Cerebellar nuclear complex (tissue), 1 donor: ENCODE measurements around the gene ST6GAL1.
"Not testable (repeated sequence)": the region's sequence is repeated elsewhere in the genome, so short reads cannot be mapped to it uniquely, and the experiment has no call there.

Experiments used
- DNase-seq, 2 experiments: peaks; one replicate each; lab custom pipeline; 2025; lab: John Stamatoyannopoulos, UW

The ST6GAL1 gene

DNA sequence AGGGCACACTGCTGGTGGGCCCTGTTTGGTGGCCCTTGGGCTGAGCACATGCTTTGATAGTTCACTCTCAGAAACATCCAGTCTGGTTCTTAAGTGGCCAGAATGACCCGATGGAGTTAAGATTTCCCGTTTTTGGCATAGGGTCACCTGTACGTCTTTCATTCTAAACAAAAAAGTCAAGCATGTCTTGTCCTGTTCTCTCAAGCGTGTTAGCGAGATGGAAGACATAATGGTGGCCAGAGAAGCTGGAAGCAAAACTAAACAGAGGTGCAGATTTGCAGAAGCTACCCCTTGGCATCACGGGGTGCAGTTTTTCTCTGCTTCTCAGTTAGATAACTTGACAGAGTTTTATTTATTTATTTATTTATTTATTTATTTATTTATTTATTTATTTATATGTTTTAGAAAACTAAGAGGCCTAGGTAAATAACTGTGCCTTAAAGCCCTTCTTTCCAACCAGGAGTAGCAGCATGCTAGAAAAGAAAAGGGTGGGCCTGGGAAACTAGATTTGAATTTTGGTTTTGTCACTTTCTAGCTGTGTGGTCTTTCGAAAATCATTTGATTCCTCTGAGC, 63.0 kb downstream of the ST6GAL1 start:
- no peak for DNase-seq

DNA sequence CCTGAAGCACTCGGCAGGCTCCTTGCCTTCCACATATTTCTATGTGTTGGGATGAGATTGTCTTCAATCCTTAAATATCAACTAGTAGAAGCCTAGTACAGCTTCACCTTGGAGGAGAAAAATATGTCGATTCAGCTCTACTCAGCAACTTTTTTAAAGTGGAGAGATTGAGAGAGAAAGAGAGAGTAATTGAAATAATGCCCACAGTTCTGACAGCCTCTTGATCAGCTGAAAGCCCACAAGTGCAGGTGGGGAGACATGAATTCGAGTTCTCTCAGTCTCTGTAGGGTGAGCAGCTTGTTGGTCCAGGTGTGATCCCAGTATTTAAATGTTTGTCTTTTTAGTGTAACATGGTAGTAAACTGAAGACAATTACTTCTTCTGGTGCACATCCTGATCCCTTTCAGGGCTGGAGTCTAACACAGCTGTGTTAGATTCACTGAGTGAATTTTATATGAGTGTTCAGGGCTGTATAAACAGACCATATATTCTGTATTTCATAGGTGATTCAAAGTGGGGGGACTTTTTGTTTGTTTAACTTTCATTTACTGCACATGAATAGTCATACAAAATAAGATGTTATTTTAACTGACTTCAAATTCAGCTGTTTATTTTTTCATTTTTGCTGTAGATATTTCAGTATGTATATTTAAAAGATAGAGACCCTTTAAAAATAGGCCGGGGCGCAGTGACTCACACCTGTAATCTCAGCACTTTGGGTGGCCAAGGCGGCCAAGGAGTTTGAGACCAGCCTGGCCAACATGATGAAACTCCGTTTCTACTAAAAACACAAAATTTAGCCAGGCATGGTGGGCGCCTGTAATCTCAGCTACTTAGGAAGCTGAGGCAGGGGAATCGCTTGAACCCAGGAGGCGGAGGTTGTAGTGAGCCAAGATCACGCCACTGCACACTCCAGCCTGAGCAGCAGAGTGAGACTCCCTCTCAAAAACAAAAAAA, 64.0 kb downstream of the ST6GAL1 start:
- DNase-seq, result no peak

DNA sequence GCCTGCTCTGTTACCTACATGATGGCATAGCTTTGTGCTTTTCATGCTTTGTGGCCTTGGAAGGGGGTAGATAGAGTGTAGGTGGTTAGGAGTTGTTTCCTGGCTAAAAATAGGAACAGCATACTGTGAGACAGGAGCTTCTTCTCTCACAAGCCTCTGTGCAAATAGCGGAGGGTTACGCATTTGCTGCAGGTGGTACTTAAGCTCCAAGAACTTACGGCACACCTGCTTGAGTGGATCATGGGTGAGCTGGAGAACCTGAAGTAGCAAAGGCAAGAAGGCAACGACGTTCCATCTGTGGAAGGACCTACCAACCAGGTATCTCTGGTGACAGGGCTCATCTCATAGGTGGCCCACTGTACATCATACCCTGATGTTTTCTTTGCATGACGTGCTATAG, 66.0 kb downstream of the ST6GAL1 start:
- no peak for DNase-seq

DNA sequence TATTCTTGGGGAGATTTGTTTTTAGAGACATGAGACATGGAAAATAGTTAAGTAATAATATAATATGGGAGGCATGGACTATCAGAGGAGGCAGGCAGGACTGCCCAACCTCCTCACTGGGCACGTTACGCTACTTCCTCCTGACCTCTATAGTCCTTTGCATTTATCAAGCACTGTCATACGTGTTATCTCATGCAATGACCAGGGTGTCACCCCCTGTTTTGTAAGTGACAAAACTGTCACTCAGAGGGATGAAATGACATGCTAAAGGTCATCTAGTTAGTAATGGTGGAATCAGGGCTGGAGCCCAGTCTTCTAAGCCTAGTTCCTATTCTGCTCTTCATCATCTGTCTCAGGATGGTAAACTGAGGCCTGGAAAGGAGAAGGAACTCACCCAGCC, 66.7 kb downstream of the ST6GAL1 start:
- DNase-seq, result no peak

DNA sequence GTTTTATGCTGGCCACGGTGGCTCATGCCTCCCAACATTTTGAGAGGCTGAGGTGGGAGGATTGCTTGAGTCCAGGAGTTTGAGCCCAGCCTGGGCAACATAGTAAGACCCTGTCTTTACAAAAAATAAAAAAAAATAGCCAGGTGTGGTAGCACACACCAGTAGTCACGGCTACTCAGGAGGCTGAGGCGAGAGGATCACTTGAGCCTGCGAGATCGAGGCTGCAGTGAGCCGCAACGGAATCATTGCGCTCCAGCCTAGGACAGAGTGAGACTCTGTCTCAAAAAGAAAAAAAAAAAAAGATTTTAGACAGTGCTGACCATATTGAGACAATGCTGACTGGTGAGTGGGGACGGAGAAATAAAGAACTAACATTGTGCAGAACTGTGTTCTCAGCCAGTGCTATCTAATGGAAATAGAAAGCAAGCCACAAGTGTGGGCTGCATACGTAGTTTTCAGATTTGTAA, 67.2 kb downstream of the ST6GAL1 start:
- DNase-seq, result no peak

DNA sequence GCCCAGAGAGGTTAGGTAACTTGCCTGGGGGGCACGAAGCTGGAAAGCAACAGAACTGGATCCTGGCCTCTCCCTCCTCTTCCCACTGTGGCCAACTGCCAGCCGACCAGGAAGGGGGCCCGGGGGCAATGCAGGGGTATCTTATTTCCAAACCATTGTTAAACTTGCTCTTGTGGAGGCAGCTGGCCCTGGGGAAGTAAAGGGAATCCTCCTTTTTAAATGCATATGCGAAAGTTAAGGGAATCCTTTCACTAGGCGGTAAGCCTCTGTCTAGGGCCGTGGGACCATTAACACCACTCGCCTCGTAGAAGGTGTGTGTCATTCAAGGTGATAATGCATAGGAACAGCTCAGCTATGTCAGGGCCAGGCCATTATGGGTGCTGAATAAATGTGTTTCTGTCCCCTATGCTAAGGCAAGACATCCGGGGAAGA, 68.6 kb downstream of the ST6GAL1 start:
- DNase-seq, result no peak

DNA sequence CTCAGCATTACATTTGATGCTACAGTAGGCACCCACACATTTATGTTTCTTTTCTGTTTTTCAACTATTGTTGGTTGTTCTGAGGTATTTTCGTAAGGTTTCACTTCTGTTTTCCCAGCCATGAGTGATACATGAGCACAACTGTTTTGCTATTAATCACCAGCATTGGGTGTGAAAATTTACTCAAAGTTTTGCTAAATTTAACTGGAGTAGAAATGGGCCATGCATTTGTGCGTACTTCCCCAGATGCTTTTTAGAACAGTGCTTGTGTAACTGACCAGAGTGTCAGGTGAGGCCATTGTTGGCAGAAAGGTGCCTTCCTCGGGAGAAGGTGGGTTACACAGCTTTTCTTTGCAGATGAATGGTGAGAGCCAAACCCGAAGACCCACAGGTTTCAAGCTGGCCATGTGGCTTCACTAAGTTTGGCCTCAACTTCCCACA, 70.4 kb downstream of the ST6GAL1 start:
- DNase-seq, result no peak

DNA sequence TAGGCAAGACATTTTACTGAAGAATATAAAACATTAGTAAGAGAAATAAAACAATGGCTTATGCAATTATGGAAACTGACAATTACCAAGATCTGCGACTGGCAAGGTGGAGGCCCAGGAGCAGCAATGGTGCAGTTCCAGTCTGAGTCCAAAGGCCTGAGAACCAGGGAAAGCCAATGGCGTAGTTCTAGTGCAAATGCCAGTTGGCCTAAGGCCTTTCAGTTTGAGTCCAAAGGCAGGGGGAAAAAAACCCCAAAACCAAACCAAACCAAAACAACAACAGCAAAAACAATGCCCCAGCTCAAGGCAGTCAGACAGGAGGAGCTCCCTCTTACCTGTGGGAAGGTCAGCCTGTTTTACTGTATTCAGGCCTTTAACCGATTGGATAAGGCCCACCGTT, 72.6 kb downstream of the ST6GAL1 start:
- no peak for DNase-seq

DNA sequence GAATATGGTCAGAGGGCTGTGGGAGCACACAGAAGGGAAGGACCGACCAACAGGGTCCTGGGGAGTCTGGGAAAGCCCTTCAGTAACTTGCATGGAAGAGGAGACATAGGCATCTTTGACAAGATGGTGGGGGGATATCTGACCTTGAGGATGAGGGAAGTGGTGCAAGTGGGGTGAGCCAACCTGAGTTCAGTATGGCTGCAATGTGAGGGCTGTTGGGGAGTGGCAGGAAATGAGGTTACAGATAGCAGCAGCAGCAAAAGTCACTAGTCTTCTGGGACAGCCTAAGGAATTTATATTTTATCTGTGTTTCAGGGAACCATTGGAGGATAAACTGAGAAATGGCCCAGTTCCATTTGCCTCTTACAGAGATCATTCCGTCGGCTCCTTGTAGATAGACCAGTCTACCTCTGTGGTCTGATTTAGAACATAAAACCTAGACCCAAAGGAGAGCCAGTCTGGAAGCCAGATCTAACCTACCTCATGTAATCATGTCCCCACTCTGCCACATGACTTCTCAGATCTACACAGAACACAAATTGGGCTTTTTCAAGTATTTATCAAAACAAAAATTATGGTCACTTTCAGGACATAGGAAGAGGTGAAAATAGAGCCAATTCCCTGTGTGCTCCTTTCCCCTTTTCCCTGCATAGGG, 75.6 kb downstream of the ST6GAL1 start:
- DNase-seq, result no peak

DNA sequence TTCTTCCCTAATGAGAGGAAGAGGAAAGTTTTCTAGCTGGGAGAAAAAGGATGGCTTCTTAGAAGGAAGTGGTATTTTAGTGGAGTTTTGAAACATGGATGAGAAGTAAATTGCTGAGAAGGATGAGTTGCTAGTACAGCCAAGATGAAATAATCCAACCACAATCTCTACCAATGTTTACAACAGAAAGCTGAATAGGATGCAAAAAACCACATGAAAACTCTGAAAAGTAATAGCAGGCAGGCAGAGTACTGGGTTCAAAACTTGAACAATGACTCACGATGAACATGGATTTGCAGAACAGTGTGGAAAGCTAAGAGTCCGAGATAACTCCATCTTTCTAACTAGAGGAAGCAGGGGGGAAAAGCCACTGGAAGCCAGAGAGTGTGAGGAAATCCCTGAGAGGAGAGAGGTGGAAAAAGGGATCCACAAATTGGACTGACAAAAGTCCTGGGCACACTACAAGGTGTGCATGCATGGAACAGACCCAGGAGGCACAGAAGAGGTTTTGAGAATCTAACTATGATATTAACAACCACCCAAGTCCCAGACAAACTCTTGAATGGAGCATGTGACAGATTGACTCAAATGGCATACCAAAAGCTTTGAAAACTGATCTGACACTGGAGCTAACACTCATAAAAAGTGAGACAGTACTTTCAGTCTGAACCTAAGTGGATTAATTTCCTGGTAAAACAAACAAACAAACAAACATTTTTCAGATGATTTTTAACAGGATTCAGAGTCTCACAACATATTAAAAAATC, 76.7 kb downstream of the ST6GAL1 start:
- DNase-seq, result no peak

DNA sequence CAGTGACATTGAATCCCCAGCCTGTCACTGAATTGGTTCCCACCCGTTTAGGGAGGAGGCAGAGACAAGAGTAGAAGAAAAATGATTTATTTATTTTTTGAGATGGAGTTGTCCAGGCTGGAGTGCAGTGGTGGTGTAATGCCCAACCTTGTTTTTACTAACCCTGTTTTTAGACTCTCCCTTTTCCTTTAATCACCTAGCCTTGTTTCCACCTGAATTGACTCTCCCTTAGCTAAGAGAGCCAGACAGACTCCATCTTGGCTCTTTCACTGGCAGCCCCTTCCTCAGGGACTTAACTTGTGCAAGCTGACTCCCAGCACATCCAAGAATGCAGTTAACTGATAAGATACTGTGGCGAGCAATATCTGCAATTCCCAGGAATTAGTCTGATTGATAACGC, 80.1 kb downstream of the ST6GAL1 start:
- DNase-seq, result not testable (repeated sequence)

DNA sequence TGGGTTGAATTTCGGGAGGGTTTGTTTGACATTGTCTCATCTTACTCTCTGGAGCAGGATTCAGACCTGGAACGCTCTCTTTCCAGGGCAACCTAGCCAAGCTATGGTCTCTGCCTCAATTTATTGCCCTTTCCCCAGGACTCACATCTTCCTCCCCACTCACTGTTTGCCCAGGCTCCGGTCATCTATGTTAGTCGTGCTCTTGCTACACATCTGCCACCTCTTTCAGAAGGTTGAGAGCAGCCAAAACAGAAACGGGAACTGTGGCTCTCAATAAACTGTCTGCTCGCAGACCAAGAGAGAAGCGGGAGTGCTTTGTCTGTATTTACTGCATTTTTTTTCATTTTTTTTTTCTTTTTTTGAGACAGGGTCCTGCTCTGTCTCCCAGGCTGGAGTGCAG, 81.6 kb downstream of the ST6GAL1 start:
- no peak for DNase-seq

DNA sequence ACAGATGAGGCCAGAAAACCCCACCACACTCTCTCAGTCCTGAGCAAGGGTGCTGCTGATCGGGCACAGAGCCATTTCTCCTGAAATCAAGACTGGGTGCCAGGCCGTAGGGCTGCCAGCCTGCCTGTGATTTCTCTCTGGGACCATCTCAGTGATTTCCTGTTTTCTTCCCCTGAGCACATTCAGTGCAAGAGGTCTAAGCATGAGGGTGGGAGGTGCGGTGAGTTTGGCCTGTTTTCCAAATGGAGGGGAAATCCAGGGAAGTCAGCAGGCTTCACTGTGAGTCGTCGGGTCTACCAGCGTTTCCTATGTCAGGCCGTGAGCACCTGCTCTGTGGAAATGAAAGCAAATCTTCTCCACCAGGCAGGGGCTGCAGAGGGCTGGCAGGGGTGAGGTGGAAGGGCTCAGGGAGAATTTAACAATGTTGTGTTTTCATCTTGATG, 82.3 kb downstream of the ST6GAL1 start:
- DNase-seq, result no peak

DNA sequence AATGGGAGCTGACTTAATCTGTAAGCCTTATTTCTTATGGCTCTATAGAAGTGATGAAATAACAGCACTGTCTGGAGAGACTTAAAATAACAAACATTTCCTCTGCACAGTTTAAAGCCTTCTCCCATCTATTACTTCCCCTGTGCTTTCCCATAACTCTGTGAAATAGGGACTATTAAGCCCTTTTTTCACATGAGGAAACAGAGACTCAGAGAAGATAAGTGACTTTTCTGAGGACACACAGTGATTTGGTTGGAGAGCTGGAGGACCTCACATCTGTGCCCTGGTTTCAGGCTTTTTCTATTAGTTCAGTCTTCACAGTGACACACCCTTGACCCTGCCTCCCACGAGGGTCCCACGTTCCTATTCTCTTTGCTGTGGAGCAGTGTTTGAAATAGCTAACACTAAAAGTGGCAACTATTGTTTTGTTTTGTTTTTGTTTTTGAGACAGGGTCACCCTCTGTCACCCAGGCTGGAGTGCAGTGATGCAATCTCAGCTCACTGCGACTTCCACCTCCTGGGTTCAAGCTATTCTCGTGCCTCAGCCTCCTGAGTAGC, 82.9 kb downstream of the ST6GAL1 start:
- DNase-seq, result no peak

DNA sequence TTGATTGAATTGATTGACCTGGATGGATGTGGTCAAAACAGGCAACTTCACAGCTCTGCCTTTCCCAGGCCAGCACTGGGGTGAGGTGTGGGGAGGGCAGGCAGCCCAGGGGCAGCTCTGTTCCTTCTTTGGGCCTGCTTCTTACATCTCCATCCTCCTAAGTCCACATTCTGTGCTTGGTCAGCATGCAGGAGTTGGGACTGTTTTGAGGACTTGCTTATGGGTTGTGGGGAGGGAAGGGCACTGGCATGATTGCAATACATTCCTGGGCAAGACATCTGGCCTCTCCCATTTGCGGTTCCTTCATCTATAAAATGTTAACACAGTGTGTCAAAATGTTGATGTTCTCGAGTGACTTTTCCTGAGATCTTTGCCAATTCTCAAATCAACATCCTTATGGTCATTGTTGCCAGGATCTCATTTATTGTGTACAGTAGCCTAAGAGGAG, 84.1 kb downstream of the ST6GAL1 start:
- no peak for DNase-seq

DNA sequence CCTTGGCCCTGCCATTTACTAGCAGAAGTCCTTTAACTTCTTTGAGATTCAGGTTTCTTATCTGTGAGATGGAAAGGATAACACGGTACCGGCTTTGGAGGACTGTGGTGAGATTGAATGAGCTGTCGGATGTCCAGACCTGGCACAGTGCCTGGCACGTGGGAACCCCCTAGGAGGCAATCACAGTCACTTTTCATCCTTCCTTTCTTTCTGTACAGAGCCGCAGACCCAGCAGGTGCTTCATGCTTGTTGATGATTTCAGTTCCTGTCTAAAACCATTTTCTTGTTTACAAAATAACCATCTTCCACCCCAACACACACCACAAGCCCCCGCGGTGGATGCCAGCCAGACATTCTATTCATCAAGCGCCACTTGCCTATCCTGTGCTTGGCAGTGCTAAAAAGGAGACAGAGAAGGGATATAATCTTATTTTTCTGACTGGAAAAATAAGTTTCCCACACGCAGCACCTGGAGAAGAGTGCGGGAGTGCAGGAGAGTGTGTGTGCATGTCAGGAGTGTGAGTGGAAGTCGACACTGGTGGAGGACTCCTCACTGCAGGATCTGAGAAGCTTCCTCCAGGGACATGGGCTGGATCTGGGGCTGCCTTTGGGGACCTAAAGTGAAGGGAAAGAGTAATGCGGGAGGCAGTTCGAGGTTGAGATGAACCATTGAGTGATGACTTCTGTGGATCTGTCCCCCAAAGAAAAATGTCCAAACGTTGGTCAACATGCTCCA, 85.7 kb downstream of the ST6GAL1 start:
- no peak for DNase-seq

DNA sequence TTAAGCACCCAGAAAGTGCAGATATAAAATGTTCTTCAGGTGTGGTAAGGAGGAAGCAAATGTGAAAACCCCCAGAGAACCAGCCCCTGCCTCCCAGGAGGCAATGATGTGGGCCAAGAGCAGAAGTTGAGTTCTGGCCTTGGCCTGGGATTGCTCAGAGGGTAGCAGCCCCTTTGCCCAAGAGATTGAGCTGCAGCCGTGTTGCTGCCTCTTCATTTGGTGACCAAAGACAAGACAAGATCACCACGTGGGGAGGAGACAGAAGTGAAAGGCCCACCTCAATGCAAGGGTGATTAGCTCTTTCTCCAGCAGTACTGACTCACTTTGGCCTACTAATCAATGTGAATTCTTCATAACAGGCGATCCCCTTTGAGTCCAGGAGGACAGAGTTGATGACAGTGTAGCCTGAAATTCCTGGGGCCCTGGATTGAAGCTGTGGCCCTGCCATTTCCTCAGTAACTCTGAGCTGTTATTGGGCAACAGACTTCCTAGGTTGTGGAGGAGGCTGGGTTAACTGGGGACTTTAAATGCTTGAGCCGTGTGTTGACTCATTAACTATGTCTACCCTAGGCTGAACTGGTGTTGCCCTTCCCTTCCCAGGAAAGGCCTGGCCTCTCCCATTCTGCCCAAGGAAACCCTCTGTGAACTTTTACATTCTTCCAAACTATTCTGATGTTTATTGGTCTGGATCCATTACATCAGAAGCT, 86.5 kb downstream of the ST6GAL1 start:
- no peak for DNase-seq

DNA sequence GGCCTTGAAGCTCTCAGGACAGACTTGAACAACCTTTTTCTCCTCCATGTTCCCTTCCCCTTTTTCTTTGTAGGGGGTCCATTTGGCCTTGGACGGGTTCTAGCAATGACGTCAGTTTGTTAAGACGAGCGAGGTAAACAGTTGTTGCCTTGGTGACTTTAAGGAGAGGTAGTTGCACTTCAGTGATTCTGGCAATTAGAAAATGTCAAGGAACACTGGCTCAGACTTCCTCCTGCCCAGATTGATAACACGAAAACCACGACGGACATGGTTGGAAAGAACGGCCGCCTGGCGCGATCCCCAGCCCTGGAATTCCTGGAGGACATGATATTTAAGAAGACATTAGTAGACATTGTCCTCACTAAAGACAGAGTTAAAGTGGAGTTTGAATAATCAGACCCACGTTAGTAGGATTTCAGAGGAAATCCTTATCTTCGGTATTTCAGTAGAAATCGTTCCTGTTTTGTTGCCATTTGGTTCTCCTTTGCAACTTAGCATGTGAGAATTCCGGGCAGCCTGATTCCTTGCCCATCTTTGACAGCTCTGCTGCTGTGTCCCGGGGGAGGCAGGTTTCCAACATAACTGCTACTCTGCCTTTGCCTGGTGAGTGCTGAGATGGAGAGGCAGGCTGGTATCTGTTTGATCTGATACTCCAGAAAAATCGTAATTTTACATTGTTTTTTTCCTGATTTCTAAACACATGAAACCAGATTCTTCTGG, 87.3 kb downstream of the ST6GAL1 start:
- no peak for DNase-seq

DNA sequence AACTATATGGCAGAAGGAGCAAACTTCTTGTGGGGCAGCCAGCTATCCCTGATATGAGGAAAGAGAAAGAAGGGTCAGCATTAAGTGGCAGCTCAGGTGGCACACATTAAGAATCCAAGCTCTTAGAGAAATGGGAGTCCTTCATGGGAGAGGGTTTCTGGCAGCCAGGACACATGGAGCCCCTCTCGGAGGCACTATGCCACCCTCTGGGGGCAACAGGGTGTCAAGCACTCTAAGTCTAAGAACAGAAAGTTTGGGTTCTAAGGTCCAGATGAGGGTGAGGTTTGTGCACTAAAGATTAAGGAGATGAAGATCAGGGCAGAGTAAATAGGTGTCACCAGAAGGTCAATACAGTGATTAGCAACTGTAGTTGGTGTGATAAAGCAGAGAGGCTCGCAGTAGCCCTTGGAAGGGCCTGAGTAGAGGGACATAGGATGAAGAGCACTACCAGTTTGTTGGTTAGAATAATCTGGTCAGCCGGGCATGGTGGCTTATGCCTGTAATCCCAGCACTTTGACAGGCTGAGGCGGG, 89.3 kb downstream of the ST6GAL1 start:
- no peak for DNase-seq
